ENCODE data around the gene PFKFB1.

The PFKFB1 gene

DNA sequence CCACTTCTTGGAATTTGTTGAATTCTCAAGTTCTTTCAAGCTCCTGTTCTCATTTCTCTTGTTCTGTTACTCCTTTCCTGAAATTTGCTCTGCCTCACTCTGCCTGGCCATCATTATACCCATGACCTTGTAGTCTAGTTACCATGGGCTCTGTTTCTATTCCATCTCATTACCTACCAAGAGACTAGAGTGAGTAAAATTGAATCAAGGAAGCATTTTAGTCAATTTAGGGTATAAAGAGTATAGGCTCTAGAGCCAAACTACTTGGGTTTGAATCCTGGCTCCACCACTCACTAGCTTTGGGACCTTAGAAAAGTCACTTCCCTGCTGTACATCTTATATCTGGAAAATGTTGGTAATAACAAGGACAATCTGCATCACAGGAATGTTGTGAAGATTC, 34.6 kb upstream of the PFKFB1 start:
- no peak for DNase-seq (ENCODE audit: low spot score)
- TF ChIP-seq, protein P1, sequence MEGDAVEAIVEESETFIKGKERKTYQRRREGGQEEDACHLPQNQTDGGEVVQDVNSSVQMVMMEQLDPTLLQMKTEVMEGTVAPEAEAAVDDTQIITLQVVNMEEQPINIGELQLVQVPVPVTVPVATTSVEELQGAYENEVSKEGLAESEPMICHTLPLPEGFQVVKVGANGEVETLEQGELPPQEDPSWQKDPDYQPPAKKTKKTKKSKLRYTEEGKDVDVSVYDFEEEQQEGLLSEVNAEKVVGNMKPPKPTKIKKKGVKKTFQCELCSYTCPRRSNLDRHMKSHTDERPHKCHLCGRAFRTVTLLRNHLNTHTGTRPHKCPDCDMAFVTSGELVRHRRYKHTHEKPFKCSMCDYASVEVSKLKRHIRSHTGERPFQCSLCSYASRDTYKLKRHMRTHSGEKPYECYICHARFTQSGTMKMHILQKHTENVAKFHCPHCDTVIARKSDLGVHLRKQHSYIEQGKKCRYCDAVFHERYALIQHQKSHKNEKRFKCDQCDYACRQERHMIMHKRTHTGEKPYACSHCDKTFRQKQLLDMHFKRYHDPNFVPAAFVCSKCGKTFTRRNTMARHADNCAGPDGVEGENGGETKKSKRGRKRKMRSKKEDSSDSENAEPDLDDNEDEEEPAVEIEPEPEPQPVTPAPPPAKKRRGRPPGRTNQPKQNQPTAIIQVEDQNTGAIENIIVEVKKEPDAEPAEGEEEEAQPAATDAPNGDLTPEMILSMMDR (IDR thresholded peaks at IDR 0.05; ENCODE audit: extremely low read depth, insufficient read depth, missing control alignments), result no peak
- in situ Hi-C loops (cut with MboI; ENCODE audit: low pct_unique_long_range_greater_than_20kb, low sequenced_read_pairs, unreplicated experiment), result loop anchor here (25.0 kb wide), 1 partner anchor 91 kb away; no protein-coding TSS in a partner anchor

DNA sequence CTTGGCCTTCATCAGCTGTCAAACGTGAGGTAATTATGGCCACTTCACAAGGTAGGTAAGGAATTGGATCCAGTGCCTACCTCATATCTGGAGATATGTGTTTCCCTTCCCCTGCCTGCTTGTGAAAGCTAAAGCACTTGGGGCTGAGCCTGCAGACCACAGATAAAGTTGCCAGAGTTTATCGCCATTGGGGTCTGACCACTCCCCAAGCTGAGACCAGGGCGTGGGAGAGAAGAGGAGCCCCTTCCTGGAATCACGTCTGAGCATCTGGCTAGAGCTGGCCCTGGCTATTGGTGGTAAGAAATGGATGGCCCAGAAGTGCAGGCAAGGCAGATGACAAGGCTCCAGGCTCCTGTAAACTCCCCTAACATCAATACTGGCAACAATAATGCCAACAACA, 34.1 kb upstream of the PFKFB1 start:
- in situ Hi-C loops (cut with MboI; ENCODE audit: low pct_unique_long_range_greater_than_20kb, low sequenced_read_pairs, unreplicated experiment), result loop anchor here (25.0 kb wide), 1 partner anchor 91 kb away; no protein-coding TSS in a partner anchor
- DNase-seq (ENCODE audit: low spot score), result no peak
- TF ChIP-seq, protein P1 (IDR thresholded peaks at IDR 0.05; ENCODE audit: extremely low read depth, insufficient read depth, missing control alignments), result no peak

DNA sequence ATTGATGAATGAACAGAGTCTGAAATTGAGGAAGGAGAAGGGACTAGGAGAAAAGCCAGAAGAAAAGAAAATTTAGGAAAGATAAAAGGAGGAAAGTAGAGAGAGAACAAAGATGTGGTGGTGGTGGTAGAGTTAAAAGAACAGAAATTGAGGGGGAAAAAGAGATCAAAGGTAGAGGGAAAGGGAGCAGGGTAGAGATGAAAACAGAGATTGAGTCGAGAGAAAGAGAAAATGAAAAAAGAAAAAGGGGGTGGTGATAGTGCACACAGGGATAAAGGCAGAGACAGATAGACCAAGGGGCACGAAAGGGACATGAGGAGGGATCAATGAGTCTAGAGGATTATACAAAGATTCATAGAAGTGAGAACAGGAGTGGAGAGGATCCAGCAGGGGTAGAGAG, 32.9 kb upstream of the PFKFB1 start:
- in situ Hi-C loops (cut with MboI; ENCODE audit: low pct_unique_long_range_greater_than_20kb, low sequenced_read_pairs, unreplicated experiment), result loop anchor here (25.0 kb wide), 1 partner anchor 90 kb away; no protein-coding TSS in a partner anchor
- no peak for DNase-seq (ENCODE audit: low spot score)
- TF ChIP-seq, protein P1 (IDR thresholded peaks at IDR 0.05; ENCODE audit: extremely low read depth, insufficient read depth, missing control alignments), result no peak

DNA sequence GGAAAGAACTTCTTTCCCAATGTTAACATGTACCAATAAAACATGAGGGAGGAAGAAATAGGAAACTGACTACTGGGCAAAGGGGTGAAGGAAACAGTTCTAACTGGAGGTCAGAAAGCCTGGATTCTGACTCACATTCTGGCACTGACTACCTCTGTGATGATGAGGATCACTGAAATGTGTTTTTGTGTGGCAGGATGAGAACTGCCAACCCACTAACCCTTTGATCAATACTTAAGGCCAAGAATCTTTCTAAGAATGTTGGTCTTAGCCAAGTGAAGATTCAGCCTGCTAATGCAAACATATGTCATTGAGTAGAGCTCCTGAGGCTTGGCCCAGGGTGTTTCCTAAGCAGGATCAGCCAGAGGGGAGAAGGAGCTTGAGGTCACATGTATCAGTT, 32.2 kb upstream of the PFKFB1 start:
- TF ChIP-seq, protein P1 (IDR thresholded peaks at IDR 0.05; ENCODE audit: extremely low read depth, insufficient read depth, missing control alignments), result no peak
- in situ Hi-C loops (cut with MboI; ENCODE audit: low pct_unique_long_range_greater_than_20kb, low sequenced_read_pairs, unreplicated experiment), result loop anchor here (25.0 kb wide), 1 partner anchor 89 kb away; no protein-coding TSS in a partner anchor
- no peak for DNase-seq (ENCODE audit: low spot score)

DNA sequence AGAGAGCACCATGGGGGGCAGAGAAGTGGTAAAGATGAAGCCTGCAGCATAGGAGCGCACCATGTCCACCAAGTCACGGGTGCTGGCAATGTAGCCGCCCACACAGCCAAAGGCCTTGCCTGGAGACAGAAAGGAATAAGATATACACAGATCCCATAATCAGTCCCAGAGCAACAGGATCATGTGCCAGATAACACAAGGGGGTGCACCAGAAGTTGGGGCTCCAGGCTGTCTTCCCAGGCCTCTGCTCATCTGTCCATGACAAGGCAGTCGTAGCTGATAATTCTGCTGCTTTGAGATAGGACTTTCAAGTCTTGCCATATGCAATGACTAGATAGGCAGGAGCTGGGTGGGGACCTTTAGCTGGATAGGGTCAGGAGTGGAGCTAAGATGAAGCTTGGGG, 20.9 kb upstream of the PFKFB1 start:
- DNase-seq (ENCODE audit: low spot score), result no peak
- in situ Hi-C loops (cut with MboI; ENCODE audit: low pct_unique_long_range_greater_than_20kb, low sequenced_read_pairs, unreplicated experiment), result loop anchor here (25.0 kb wide), 1 partner anchor 203 kb away; the partner anchor contains the start of gene MAGED2
- TF ChIP-seq, protein P1 (IDR thresholded peaks at IDR 0.05; ENCODE audit: extremely low read depth, insufficient read depth, missing control alignments), result no peak

DNA sequence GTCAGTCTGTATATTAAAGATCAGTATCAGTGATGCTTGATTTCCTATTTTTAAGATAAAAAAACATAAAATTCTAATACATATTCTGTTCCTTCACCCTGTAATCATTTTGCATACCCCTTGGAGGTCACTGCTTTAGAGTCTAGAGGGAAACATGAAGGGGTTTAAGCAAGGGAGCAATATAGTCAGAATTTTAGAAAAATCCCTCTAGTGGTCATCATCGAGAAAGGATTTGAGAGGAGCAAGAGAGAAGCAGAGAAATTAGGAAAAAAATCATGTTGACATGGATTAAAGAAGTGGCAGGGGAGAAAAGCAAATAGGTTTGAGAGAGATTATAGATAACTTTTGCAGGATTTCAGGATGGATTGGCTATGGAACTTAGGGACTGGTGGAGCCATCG, 17.3 kb upstream of the PFKFB1 start:
- no peak for DNase-seq (ENCODE audit: low spot score)
- TF ChIP-seq, protein P1 (IDR thresholded peaks at IDR 0.05; ENCODE audit: extremely low read depth, insufficient read depth, missing control alignments), result peak; percentile 21
- in situ Hi-C loops (cut with MboI; ENCODE audit: low pct_unique_long_range_greater_than_20kb, low sequenced_read_pairs, unreplicated experiment), result loop anchor here (25.0 kb wide), 1 partner anchor 199 kb away; the partner anchor contains the start of gene MAGED2

Data from GM13977 (cell line).